Stimulated activated naive CD8-positive, alpha-beta T cell treated with anti-CD3 and anti-CD28 coated beads, Interleukin-15, amount 100 ng/mL, for 72 hours (primary cell): ENCODE results near the gene TRIM69.
"Not testable (repeated sequence)": the region's sequence is repeated elsewhere in the genome, so short reads cannot be mapped to it uniquely, and the experiment has no call there.

ENCODE experiments used
- ATAC-seq: fragments of 150-1000 bp; cut with Tn5 transposase; 2 replicates; pipeline ENCODE4 v1.10.0; 2021; ENCODE audit warnings: mild to moderate bottlenecking, moderate library complexity
- DNase-seq, 2 donors: peaks; one replicate each; pipeline ENCODE4 v3.0.0; 2021 to 2022
- H3K27ac Mint-ChIP-seq, 2 donors: one replicate each; pipeline ENCODE4 v1.8.0; 2022; ENCODE audit warnings: mild to moderate bottlenecking in 2 of 2, mixed read lengths in 2 of 2, moderate library complexity in 2 of 2
- H3K27me3 Mint-ChIP-seq: one replicate; pipeline ENCODE4 v1.8.0; 2022; ENCODE audit warnings: mixed read lengths
- H3K4me1 Mint-ChIP-seq: one replicate; pipeline ENCODE4 v1.8.0; 2022; ENCODE audit warnings: mild to moderate bottlenecking, mixed read lengths
- H3K4me3 Mint-ChIP-seq, 2 donors: one replicate each; pipeline ENCODE4 v1.8.0; 2022; ENCODE audit warnings: mild to moderate bottlenecking in 2 of 2, mixed read lengths in 2 of 2, moderate library complexity in 1 of 2
- H3K9me3 Mint-ChIP-seq, 2 donors: one replicate each; pipeline ENCODE4 v1.8.0; 2022; ENCODE audit warnings: mixed read lengths in 2 of 2

TRIM69 gene

DNA sequence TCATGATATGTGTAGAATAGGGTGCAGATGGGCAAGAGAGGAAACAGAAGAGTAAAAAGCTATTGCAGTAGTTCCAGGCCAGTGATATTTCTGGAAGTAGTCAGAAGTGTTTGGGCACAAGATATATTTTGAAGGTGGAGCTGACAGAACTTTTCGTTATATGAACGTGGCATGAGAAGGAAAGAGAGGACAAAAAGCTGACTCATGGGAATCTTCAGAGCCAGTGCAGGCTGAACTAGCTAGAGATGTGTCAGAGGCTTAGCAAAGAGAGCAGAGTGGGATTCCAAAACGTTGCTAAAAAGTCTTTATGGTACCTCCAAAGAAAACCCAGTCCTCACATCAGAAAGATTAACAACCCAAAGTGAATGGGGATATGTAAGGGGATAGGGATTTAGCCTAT is 28.7 kb downstream of the TRIM69 start:
- no peak for ATAC-seq
- H3K4me1 Mint-ChIP-seq, result no peaks in the 10 kb centered on the region
- H3K9me3 Mint-ChIP-seq, result peaks cover 3% of the 10 kb centered on the region in 2 donors
- H3K4me3 Mint-ChIP-seq, result no peak overlapping the region
- H3K27ac Mint-ChIP-seq, result no peak overlapping the region
- DNase-seq, result no peak
- no peaks in the 10 kb centered on the region for H3K27me3 Mint-ChIP-seq

DNA sequence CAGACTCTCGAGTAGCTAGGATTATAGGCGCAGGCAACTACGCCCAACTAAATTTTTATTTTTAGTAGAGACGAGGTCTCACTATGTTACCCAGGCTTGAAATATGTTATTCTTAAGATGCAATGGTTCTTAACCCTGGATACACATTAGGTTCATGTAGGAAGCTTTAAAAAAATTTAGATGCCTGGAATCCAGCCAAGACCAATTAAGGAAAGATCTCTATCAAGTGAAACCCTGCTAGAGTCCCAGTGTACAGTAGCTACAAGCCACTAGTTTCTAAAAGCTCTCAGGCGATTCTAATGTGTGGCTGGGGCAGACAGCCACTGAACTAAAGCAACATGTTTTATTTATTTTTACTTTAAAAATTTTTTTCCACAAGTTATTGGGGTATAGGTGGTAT is 33.2 kb downstream of the TRIM69 start:
- ATAC-seq (no peak), DNase-seq (no peak)
- peaks cover 21 to 25% of the 10 kb centered on the region in 2 donors for H3K9me3 Mint-ChIP-seq
- no peak overlapping the region for H3K4me3 Mint-ChIP-seq
- no peak overlapping the region for H3K27ac Mint-ChIP-seq
- H3K27me3 Mint-ChIP-seq, result no peaks in the 10 kb centered on the region
- peaks cover 5% of the 10 kb centered on the region for H3K4me1 Mint-ChIP-seq

DNA sequence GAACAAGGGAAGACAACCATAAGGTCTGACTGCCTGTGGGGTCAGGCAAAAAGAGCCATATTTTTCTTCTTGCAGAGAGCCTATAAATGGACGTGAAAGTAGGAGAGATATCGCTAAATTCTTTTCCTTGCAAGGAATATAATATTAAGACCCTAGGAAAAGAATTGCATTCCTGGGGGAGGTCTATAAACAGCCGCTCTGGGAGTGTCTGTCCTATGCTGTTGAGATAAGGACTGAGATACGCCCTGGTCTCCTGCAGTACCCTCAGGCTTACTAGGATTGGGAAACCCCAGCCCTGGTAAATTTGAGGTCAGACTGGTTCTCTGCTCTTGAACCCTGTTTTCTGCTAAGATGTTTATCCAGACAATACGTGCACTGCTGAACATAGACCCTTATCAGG is 34.4 kb downstream of the TRIM69 start:
- not testable (repeated sequence) for DNase-seq, ATAC-seq, H3K27ac Mint-ChIP-seq, H3K27me3 Mint-ChIP-seq, H3K4me3 Mint-ChIP-seq, H3K4me1 Mint-ChIP-seq
- H3K9me3 Mint-ChIP-seq, result peaks cover 21 to 25% of the 10 kb centered on the region in 2 donors

DNA sequence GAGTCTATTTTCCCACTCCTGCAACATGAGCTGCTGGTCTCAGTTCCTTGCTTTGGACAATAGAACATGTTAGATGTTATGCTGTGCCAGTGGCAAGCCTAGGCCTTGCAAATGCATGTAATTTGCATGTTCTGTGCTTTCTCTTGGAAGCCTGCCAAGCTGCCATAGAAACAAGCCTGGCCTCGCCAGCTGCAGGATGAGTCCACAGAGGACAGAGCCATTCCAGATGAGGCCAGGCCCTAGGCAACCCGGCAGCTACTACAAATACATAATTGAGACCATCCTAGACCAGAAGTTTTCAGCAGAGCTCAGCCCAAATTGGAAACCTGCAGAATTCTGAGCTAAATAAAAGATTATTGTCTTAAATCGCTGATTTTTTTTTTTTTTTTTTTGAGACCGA is 39.6 kb downstream of the TRIM69 start:
- Mint-ChIP-seq H3K27ac (no peak overlapping the region), H3K27me3 (no peaks in the 10 kb centered on the region), H3K9me3 (peaks cover 12 to 13% of the 10 kb centered on the region in 2 donors), H3K4me1 (peaks cover 7% of the 10 kb centered on the region), H3K4me3 (no peak overlapping the region)
- no peak for DNase-seq
- no peak for ATAC-seq

DNA sequence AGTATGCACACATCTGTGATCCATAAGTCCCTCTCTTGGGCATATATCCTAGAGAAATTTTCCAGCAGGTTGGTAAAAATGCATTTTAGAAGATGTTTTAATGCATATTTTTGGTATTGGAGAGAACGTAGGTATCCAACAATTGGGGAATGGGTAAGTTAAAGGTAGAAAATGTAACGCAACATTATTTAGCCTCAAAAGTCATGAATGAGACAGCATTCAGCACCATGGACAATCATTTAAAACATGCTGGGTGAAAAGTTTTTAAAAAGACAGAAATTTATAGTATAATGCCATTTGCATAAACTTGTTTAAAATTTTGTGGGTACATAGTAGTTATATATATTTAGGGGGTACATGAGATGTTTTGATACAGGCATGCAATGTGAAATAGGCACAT is 43.4 kb downstream of the TRIM69 start:
- H3K27ac Mint-ChIP-seq, result no peak overlapping the region
- no peak for DNase-seq
- H3K4me3 Mint-ChIP-seq, result no peak overlapping the region
- H3K27me3 Mint-ChIP-seq, result no peaks in the 10 kb centered on the region
- no peak for ATAC-seq
- H3K4me1 Mint-ChIP-seq, result peaks cover 18% of the 10 kb centered on the region
- H3K9me3 Mint-ChIP-seq, result no peaks in the 10 kb centered on the region

DNA sequence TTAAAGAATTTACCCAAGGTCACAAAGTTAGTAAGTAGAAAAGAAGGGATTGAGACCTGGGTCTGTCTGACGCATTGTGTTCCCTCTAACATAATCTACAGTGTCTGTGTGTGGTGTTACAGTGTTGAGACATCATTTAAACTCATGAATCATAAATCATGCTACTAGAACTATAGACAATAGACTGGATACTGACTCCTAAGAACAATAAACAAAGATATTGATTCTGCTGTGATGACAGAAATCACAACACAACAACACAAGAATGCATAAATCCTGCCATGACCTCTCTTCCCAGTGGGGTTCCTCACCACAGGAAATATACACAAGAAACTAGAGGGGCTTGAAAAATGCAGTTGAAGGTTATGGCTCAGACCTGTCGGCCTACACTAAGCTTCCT is 44.3 kb downstream of the TRIM69 start:
- Mint-ChIP-seq H3K4me1 (peaks cover 24% of the 10 kb centered on the region), H3K27me3 (no peaks in the 10 kb centered on the region), H3K9me3 (no peaks in the 10 kb centered on the region), H3K27ac (no peak overlapping the region), H3K4me3 (no peak overlapping the region)
- ATAC-seq (no peak), DNase-seq (no peak)

DNA sequence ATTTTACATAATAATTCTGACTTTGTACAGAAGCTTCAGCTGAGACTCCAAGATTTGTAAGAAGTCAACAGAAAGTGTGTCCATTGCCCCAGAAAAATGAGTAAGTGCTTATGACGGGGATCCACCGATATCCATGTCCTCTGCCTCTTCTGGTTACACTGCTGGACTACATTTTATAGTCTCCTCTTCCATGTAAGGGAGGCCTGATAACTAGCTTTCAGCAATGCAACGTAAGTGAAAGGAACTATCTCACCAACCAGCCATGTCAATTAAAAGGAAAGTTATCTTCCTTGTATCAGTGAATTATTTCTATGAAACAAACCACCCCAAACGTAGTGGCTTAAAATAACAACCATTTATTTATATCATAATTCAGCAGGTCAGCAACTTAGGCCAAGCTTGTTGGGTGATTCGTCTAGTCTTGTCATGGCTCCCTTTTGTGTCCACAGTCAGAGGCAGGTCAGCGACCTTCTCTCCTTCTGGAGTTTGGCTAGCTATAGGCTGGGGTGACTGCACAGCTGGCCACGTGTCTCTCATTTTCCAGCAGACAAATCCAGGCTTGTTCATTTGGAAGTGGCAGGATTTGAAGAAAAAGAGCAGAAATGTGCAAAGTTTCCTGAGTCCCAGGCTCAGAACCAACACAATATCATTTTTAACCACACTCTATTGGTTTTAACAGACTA is 44.9 kb downstream of the TRIM69 start:
- Mint-ChIP-seq H3K9me3 (no peaks in the 10 kb centered on the region), H3K27ac (peak overlapping the region in 1 of 2 donors; percentile 64), H3K27me3 (no peaks in the 10 kb centered on the region), H3K4me1 (peaks cover 25% of the 10 kb centered on the region), H3K4me3 (no peak overlapping the region)
- DNase-seq (no peak), ATAC-seq (no peak)

DNA sequence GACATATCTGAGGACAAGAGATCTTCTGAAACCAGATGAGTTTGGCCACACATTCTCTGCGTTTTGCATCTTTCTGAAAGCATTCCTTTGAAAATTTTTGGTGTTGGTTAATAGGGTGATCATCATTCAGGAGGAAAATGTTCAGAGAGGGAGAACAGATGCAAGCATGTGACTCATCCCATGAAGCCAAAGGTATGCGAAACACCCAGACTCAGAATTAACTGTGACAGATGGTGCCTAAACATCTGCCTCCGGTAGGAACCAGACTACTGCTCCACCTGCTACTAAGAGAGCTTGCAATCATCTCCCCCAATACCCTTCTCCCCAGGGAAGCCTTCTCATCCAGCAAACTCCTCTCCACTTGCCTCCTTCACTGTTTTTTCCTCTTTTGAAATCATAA is 46.2 kb downstream of the TRIM69 start:
- DNase-seq (no peak), ATAC-seq (no peak)
- peak overlapping the region in 1 of 2 donors; percentile 3 for H3K4me3 Mint-ChIP-seq
- H3K9me3 Mint-ChIP-seq, result no peaks in the 10 kb centered on the region
- H3K4me1 Mint-ChIP-seq, result peaks cover 29% of the 10 kb centered on the region
- H3K27me3 Mint-ChIP-seq, result no peaks in the 10 kb centered on the region
- H3K27ac Mint-ChIP-seq, result peak overlapping the region in 1 of 2 donors; percentile 20

DNA sequence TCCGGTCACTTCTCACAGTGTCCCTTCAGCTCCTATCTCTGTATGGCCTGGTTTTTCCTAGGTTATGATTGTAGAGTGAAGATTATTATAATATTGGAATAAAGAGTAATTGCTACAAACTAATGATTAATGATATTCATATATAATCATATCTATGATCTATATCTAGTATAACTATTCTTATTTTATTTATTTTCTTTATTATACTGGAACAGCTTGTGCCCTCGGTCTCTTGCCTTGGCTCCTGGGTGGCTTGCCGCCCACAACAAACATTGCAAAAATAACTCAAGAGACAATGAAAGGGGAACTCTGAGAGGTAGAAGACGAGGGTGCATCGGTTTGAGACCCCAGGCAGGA is 48.6 kb downstream of the TRIM69 start:
- not testable (repeated sequence) for H3K27me3 Mint-ChIP-seq, H3K9me3 Mint-ChIP-seq, ATAC-seq, DNase-seq
- Mint-ChIP-seq H3K4me1 (peaks cover 52% of the 10 kb centered on the region), H3K4me3 (peak overlapping the region; percentile 77 to 87), H3K27ac (peak overlapping the region; percentile 92 to 98)

DNA sequence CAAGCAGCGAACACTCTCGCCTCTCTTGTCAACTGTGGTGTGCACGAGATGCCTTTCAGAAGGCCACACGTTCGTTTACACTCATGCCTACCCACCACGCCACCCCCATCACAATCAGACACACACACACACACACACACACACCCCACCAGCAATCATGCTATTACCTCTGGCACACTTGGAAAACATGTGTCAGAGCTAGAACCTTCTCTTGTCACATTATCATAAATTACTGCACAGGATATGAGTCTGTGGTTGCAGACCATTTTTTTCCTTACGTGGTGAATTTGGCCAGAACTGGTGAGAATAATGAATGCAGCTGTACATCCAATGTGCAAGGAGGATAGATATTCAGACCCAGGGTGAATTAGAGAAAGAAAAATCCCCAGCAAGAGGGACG is 52.4 kb downstream of the TRIM69 start:
- DNase-seq (peak; percentile 23 to 63), ATAC-seq (peak; percentile 84)
- H3K4me3 Mint-ChIP-seq, result peak overlapping the region; percentile 0 to 23
- peak overlapping the region in 1 of 2 donors; percentile 78 for H3K27ac Mint-ChIP-seq
- no peaks in the 10 kb centered on the region for H3K27me3 Mint-ChIP-seq
- no peaks in the 10 kb centered on the region for H3K9me3 Mint-ChIP-seq
- H3K4me1 Mint-ChIP-seq, result peaks cover 46% of the 10 kb centered on the region

DNA sequence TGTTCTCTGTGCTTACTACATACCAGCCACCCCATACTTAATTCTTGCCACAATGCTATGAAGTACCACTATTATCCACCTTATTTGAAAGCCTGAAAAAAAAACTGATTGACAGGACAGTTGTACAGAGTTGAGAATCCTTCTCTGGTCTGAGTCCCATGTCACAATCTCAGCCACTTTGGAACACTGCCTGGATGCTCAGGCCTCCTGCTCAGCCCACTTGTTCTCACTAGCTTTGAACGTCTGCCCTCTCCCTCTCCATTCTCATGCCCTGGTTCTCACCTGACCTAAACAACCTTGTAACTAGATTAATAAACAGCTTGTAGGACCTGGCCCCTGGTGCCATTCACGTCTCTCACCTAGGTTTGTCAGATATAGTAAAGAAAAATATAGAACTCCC is 53.9 kb downstream of the TRIM69 start:
- Mint-ChIP-seq H3K9me3 (no peaks in the 10 kb centered on the region), H3K27ac (no peak overlapping the region), H3K4me1 (peaks cover 35% of the 10 kb centered on the region), H3K27me3 (no peaks in the 10 kb centered on the region), H3K4me3 (no peak overlapping the region)
- DNase-seq (no peak), ATAC-seq (no peak)

DNA sequence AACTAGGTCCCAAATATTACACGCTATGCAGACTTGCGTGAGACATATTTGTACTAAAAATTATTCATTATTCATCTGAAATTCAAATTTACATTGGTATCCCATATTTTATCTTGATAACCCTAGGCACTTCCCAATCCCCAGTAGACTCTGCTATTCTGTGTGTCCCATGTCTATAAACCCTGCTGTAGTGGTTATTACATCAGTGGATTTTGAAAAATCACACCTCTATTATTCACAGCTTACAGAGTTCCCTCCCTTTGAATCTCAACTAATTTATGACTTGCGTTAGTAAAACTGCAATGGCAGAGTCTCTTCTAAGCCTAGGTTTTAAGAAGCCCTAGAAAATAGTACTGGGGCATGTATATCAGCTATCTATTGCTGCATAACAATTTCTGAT is 54.3 kb downstream of the TRIM69 start:
- no peak for ATAC-seq
- DNase-seq, result no peak
- Mint-ChIP-seq H3K27ac (no peak overlapping the region), H3K4me1 (peaks cover 30% of the 10 kb centered on the region), H3K27me3 (no peaks in the 10 kb centered on the region), H3K4me3 (no peak overlapping the region), H3K9me3 (no peaks in the 10 kb centered on the region)

DNA sequence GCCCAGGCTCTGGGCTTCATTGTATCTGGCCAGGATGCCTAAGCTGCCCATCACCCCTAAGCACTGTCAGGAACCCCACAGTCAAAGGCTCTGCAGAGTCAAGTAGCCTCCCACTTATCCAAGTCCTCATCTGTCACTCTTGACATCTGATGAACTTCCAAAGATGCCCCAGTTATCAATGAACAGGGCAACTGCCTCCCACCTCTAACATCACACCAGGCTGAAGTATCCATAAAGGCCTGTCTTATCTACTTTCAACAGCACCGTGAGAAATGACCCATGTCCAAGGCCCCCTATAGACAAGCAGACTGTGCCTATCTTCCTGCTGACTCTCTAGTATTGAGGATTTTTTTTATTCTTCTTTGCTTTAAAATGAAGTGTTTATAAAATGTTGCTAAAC is 56.4 kb downstream of the TRIM69 start:
- Mint-ChIP-seq H3K9me3 (no peaks in the 10 kb centered on the region), H3K27ac (no peak overlapping the region), H3K4me3 (no peak overlapping the region), H3K4me1 (peaks cover 24% of the 10 kb centered on the region), H3K27me3 (no peaks in the 10 kb centered on the region)
- no peak for ATAC-seq
- DNase-seq, result no peak

DNA sequence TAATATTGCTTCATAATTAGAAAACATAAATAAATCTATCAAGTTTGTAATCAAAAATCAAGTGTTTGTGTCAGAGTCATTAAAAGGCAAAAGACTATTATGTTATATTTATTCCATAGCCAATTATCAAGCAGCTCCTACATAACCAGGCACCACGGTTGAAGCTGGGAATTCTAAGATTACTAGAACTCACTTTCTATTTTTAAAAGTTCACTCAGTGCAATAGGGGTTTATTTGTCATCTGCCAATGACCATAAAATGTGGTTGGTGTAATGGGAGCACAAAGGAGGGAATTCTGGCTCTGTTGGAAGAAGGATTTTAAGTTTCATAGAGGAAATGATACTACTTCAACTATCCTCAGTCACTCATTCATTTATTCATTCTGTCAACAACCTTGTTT is 57.7 kb downstream of the TRIM69 start:
- DNase-seq (no peak), ATAC-seq (no peak)
- no peak overlapping the region for H3K4me3 Mint-ChIP-seq

DNA sequence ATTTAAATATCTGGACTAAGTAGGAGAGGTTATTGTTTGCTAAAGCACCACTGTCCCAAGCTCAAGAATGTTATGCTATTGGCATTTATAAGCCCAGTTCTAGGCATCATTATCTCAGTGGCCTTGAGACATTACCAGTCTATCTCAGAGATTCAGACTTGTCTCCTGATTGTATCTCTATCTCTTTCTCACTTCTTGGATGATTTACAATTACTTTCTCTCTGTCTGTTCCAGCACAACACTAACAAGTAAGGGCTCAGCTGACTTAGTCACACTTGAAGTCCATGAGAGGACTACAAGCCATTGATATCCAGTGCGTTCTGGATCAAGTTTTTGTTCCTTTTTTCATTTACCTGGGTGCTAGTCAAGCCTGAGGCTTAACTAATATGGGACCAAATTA is 60.2 kb downstream of the TRIM69 start:
- Mint-ChIP-seq H3K27ac (no peak overlapping the region), H3K4me1 (no peaks in the 10 kb centered on the region), H3K27me3 (no peaks in the 10 kb centered on the region), H3K9me3 (no peaks in the 10 kb centered on the region), H3K4me3 (no peak overlapping the region)
- ATAC-seq (no peak), DNase-seq (no peak)

More for the DNA sequence above, 57.7 kb downstream of the TRIM69 start:
- H3K27ac Mint-ChIP-seq, result no peak overlapping the region
- H3K27me3 Mint-ChIP-seq, result no peaks in the 10 kb centered on the region
- H3K9me3 Mint-ChIP-seq, result no peaks in the 10 kb centered on the region
- H3K4me1 Mint-ChIP-seq, result peaks cover 11% of the 10 kb centered on the region

DNA sequence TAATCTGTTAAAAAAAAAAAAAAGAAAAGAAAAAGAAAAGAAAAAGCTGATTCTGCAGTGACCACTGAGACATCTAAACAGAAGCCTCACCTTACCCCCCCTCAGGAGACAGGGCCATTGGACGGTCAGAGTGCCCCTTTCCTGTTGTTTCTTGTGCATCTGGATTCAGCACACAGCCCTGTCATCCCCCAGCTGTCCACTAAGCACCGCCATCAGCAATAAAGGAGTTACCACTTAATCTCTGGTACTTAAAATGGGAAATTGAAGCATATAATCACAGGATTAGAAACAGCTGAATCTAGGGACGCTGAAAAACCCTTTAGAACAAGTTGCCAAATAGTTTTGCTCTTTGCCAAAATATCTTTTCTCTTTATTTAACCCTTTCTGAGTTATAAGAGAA is 62.5 kb downstream of the TRIM69 start:
- Mint-ChIP-seq H3K4me1 (no peaks in the 10 kb centered on the region), H3K4me3 (no peak overlapping the region), H3K27me3 (no peaks in the 10 kb centered on the region), H3K9me3 (no peaks in the 10 kb centered on the region), H3K27ac (no peak overlapping the region)
- ATAC-seq (peak; percentile 46), DNase-seq (no peak)

DNA sequence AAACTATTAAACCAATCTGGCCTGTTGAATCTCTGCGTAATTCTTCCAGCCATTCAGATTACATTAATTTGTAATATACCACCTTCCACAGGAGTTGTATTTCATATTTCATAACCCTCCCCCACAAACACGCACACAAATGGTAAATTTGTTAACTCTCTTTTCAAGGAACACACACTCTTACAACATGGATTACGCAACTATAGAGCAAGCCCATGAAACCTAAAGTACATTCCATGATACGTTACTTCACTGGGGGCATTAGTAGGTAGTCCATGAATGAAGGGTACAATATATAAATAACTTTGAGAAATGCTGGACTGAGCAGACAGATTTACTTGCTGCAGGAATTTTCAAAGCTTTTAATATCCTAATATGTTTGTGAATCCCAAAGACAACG is 65.0 kb downstream of the TRIM69 start:
- no peak overlapping the region for H3K4me3 Mint-ChIP-seq

More for the DNA sequence above, 65.0 kb downstream of the TRIM69 start:
- no peak for DNase-seq
- H3K27me3 Mint-ChIP-seq, result no peaks in the 10 kb centered on the region
- H3K9me3 Mint-ChIP-seq, result no peaks in the 10 kb centered on the region
- no peak for ATAC-seq
- H3K27ac Mint-ChIP-seq, result no peak overlapping the region
- no peaks in the 10 kb centered on the region for H3K4me1 Mint-ChIP-seq
